Glomerular endothelial cell (primary cell): Measurements from ENCODE around the gene BMAL2. TPM values are rescaled to one million over a fixed set of nuclear protein-coding genes. Genes with fewer than 3 reads are reported as not detected.

ENCODE experiments used
- DNase-seq: peaks from one replicate; pipeline ENCODE4 v3.0.0-alpha.2; 2011; ENCODE audit warnings: low read depth, low spot score; ENCODE audit errors: extremely low read depth
- total RNA-seq: library from RNA; depleted of rRNA; stranded (reverse); fragments of >200 nt; gene quantifications from 2 replicates; pipeline ENCODE4 v1.2.3, GENCODE V29; 2015

The BMAL2 gene, protein sequence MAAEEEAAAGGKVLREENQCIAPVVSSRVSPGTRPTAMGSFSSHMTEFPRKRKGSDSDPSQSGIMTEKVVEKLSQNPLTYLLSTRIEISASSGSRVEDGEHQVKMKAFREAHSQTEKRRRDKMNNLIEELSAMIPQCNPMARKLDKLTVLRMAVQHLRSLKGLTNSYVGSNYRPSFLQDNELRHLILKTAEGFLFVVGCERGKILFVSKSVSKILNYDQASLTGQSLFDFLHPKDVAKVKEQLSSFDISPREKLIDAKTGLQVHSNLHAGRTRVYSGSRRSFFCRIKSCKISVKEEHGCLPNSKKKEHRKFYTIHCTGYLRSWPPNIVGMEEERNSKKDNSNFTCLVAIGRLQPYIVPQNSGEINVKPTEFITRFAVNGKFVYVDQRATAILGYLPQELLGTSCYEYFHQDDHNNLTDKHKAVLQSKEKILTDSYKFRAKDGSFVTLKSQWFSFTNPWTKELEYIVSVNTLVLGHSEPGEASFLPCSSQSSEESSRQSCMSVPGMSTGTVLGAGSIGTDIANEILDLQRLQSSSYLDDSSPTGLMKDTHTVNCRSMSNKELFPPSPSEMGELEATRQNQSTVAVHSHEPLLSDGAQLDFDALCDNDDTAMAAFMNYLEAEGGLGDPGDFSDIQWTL
- 30.1 and 33.3 TPM in 2 replicates for total RNA-seq

DNA sequence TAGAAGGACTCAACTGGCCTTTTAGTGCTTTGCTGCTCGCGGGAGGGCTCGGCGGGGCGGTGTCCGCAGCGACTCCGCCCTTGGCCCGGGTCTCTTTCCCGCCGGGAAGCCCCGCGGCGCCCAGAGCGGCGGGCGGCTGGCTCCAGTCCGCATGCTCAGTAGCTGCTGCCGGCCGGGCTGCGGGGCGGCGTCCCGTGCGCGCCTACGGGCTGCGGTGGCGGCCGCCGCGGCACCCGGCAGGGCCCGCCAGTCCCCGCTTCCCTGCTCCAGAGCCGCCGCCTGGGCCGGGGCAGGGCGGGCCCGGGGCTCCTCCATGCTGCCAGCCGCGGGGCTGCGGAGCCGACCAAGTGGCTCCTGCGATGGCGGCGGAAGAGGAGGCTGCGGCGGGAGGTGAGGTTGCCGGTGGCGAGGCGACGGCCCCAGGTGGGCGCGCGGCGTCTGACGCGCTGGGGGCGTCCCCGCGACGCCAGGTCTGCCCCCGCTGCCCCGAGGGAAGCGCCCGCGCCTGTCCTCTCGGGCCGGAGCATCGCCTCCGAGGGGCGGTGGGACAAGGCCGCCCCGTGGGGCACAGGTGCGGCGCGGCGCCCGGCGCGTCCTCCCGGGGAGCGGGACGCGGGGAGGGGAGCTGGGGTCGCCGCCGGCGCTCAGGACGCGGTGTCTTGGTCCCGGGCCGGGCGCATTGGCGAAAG is at the start of gene BMAL2:
TSS of gene BMAL2 (plus strand) at position 123 of the 689 bp plus-strand sequence. CDS start at position 360, 237 bp downstream.
- DNase-seq: no peak

DNA sequence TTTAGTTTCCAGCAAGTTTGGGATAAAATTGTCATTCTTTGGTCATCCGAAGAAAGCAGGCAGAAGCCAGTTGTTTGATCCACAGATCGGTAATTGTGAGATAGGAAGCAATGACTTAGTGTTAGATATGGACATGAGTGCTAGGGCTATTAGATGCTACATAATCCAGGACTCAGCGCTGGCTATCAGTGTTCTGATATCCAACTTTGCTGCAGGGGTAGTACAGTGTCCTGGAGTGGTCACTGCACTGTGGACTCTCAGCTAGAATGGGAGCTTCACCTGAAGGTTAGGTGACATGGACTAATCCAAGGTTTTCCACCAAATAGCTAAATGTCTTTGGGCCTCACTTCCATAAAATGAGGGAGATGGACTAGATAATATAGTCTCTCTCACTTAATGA is 48.6 kb upstream of the BMAL2 start:
- no peak for DNase-seq

DNA sequence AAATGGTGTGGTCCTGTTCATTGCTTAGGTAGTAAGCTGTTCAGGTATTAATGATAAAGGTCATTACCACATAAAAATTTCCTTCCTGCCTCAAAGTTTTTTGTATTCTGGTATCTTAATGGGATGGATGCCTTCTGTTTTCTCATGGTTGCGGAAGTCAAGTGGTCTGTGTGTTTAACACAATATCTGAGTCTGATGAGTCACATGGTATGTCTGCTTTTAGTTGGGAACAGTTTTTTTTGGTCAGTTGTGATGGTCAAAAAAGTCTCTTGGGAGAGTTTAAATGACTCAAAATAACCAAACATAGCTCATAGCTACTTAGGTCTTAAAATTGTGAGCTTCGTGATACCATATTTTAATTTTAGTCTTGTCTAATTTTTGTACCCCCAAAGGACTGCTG is 47.9 kb upstream of the BMAL2 start:
- DNase-seq: peak; percentile 90

DNA sequence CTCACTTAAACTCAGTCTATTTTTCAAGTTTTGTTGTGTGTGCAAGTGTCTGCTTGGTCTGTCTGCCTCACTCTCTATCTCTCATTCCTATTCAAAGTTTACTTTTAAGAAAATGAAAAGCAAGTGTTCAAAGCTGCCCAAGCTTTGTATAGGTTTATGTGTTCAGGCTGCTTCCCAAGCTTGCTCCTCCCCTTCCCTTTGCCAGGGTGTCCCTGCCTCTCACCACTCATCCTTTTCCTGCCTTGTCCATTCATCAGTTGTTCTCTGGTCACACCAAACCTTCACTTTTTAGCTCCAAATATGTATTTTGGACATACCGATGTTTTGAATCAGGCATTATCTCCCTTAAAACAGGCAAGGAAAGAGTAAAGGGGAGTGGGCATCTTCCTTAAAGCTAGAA is 47.2 kb upstream of the BMAL2 start:
- DNase-seq: no peak

DNA sequence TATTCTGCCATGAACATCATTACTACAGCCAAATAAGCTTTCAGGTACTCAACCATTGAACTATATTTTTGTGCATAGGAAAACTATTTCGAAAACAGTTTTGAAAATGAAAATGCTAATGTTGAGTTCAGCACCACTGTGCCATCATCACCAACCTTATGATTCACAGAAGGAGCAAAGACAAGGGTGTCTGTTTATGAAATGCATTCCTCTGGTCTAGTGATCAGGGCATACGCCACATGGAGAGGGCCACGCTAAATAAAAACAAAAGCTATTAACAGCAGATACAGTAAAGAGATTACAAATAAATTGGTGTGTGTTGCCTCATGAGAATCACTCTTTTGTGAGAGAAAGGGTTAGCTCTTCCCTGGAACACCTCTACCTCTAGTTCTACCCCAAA is 43.2 kb upstream of the BMAL2 start:
- no peak for DNase-seq

DNA sequence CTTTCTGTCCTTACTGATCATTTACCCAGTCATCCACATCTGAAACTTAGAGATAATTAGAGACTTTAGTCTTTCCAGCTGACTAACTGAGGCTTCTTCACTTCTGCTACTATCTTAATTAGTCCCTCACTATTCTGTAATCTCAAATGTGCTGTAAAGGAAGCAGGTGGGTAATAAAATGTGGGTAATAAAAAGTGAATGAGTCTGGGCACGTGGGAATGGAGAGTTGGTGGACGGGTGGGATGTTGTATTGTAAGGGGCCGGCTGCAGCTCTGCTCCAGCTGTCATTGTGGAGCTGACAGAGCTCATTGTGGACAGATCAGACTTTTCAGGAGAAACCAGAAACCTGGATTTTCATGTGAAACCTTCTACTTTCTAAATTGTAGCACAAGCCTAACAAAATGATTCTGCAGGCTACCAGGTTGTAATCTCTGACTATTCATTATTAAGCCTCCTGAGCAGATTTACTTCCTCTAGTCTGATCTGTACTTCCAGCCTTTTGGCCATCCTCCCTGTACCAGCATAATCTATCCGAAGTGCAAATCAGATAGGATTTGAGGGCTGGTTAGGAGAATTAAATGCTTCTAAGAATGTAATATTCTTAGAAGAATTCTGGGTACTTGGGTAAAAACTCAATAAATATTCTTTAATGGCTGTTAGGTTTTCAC is 42.0 kb upstream of the BMAL2 start:
- DNase-seq: no peak

DNA sequence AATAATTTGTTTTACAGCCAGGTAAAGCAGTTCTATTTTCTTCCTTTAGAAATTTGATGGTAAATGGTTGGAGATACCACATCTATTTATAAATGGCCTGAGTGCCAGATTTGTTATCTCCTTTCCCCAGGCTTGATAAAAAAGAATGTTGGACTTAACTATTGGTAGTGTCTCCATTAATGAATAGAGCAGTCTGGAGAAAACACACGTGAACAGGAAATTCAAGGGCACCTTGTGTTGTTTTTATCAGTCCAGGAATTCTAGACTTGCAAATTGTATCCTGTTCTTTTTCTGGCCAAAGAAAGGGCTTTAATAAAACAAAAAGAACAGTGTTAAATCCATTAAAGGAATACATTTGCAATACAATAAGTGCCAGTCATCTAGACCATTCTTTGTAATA is 40.8 kb upstream of the BMAL2 start:
- no peak for DNase-seq

DNA sequence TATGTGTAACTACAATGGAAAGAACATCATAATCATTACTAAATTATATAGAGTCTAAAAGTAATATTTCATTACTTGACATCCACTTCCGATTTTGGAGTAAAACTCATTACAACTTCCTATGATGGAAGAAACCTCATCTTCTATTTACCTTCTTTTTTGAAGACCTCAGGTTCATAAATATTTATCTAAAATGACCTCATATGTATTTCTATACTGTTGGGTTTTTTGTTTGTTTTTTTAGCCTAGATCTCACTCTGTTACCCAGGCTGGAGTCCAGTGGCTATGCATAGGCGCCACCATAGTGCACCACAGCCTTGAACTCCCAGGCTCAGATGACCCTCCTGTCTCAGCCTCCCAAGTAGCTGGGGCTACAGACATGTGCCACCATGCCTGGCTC is 39.9 kb upstream of the BMAL2 start:
- no peak for DNase-seq

DNA sequence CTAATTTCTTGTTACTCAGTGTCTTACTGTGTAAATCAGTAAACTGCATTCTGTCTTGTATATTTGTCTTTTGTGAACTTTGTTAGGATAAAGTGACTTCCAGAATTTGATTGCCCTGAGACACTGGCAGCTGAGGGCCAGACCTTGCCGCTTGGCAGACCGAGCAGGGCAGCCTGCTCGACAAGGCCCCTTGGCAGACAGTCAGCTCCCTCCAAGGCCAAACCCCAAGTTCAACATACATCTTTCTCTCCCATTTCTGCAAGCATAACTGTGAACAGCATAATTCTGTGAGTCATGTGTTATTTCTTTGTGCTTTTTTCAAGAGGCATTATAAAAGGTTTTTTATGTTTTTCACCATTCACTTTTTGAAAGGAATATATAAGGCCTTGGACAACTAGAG is 39.2 kb upstream of the BMAL2 start:
- DNase-seq: no peak

DNA sequence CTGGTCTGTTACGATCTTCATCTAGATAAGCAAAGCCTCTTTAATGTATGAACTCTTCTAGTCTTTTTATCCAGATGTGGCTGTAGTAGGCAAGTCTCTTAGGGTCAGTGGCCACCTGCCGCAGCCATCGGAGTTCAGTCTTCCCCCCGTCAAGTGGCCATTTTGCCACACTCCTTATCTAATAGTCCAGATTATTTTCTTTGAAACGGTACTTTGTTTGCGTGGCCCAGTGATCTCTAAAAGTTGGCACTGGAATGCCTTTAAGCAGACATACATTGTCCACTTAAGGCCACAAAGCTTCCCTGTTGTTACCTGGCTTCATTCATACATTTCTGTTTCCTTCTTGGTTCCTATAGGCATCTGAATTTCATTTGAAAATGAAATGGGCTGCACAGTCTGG is 36.0 kb upstream of the BMAL2 start:
- DNase-seq: no peak

DNA sequence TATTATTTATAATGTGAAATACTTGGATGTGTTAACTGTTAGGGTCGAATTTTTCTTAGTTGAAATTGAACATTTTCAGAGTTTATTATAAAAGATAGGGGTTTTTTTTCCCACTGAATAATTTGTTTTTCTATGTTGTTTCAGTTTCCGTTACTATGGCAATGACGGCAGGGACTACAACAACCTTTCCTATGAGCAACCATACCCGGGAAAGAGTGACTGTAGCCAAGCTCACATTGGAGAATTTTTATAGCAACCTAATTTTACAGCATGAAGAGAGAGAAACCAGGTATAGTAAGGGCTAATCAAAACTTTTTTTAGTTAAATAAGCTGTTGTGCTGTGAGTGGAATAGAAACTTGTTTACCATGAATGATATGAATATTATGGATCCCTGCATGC is 35.1 kb upstream of the BMAL2 start:
- DNase-seq: no peak

DNA sequence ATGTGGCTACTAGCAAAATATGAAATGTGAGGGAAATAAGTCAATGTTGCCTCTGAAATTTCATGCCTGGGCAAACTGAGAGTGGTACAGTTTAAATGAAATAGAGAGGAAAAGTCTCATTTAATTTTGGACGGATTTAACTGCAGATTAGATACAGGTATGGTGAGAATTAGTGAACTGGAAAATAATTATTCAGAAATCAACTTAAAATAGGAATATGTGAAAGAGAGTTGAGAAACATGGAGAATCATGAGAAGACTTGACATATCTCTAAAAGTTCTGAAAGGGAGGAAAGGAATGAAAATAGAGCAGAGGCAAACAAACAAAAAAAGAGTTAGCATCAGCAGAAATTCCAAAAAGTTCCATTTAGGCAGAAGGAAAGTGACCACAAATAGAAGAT is 33.5 kb upstream of the BMAL2 start:
- no peak for DNase-seq

DNA sequence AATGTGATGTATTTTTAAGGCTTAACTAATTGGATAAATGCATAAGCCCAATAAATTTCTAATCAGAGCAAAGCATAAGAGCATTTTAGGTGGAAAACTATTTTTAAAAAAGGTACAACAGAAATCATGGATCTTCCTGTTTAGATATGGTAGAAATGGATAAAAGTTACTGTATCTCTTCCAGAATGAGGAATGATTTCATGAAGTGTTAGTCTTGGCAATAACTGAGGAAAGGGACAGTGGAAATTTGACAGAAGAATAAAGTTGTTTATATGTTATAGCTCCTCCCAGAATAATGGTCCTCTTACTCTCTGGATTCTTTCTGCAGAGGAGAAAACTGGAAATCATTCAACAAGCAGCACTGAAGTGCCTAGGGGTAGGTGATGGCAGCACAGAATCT is 32.4 kb upstream of the BMAL2 start:
- DNase-seq: no peak

DNA sequence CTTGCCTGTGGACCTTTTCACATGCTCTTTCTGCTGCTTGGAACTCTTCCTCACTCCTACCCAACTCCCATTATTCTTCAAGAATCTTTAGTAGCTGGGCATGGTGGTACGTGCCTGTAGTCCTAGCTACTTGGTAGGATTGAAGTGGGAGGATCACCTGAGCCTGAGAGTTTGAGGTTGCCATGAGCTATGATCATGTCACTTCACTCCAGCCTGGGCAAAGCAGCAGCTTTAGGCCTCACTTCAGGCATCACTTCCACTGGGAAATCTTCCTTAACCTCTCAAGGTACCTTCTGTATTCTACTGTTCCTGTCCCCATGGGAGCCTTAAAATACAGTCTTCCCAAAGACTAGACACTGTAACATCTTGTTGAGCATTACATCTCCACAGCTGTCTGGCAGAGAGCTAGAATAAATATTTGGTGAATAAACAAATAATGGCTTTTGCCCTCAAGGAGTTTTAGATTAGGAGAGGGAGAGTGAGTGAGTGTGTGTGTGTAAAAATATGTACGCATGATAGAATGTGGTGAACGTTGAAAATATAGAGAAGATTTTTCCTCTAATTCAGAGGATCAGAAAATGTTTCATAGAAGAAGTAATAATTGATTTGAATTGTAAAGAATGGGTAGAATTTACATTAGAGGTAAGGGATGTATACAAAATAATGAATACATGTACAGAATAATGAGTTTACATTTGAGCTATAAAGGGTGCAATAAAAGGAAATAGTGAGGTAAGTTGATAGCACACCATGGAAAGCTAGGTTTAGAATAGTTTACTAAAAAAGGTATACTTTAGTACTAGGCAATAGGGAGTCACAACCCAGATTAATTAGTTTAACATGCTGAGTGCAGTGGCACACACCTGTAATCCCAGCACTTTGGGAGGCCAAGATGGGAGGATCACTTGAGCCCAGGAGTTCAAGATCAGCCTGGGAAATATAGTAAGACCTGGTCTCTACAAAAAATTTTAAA is 29.2 kb upstream of the BMAL2 start:
- no peak for DNase-seq

DNA sequence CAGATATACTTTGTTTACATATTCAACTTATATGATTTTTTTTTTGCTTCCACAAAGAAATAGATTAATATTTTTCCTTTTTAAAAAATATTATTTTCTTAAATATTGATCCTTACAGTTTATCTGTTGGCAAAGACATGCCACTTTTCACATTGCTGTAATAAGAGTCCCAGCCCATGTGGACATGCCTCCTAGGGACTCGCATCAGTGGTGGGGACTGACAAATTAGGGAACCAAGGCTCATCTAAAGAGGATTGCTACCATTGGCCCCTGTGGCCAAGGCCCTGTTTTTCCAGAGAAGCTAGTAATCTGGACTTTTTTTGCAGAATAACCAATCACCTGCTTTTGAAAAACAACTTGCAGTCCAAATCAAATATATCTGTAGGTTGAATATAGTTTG is 27.8 kb upstream of the BMAL2 start:
- no peak for DNase-seq

DNA sequence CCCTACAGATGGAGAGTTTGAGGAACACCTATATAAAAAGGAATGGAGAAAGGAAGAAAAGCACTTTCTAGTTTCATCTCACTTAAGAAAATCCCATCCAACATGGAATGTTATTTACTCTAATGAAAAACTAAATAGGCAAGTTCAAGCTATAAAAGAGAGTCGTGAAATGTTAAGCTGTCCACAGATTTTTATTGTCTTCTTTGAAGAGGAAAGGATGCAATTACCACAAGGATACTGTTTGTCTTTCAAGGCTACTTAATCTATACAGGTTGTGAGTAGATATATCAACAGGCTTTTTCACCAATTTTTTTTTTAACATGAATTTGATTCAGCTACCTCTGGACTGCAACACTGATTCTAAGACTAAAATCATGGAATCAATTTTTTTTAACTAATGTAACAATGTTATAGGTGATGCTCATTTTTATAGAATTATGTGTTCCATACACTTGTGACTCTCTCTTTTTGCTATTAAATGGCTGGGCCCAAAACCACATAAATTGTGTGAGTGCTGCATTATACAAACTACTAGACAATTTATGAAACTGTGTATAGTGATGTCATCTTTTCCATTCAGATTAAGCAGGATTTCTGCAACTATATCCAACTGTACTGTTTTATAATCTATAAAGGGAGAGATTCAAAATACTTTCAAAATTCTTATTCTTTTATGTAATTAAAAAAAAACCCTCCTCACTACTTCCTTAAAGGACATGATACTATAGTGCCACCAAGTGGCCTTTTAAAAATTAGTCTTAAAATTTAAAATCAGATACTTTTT is 26.8 kb upstream of the BMAL2 start:
- DNase-seq: no peak

DNA sequence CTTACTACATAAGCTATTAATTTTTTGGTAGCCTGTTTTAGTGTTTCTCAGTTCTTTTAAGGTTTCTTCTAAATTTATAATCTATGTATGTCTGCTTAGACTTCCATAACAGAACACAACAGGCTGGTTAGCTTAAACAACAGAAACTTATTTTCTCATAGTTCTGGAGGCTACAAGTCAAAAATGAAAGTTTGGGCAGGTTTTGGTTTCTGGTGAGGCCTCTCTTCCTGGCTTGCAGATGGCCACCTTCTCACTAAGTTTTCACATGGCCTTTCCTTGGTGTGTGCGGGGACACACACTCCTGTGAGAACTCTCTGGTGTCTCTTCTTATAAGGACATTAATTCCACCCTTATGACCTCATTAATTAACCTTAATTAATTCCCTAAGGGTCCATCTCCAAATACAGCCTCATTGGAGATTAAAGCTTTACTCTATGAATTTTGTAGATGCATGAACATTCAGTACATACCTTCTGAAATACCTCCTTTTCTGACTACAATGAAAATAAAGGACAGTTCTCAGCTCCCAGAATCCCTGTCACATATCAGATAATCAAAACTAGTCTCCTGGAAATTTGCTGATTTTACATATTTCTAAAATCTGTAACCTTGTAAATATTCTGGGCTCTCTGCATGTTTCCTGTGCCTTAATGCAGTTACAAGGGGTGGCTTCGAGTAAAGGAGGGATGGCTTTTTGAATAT is 23.2 kb upstream of the BMAL2 start:
- DNase-seq: no peak

DNA sequence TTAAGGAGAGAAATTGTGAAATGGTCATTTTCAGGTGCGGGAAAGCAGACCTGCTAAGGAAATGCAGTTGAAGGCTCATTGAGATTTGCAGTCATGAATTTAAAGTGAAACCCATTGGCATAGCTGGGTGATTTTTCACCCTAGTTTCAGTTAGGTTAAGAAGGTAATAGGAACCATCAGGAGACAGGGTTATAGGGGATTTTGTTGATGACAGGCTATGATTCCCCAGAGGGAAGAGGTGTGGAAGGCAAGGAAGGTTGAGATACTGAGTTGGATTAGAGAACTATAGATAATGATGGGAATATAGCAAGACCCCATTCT is 22.7 kb upstream of the BMAL2 start:
- no peak for DNase-seq

DNA sequence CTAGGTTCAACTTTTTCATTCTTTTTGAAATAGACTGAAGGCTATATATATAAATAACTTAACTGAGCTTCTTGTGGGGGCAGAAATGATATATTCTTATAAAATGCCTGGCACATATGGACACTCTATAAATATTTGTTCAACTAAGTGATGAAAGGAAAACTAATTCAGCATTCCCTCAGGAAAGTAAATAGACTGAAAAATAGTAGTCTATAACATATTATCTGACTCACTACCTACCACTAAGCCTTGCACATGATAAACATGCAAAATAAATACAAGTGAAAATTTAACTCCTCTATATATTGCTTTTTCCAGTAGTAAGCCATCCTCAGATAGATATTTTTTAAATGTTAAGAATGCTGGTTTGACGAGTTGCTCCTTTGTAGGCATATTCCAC is 15.7 kb upstream of the BMAL2 start:
- DNase-seq: no peak
